Measurements from ENCODE around the gene MEF2D.

MEF2D gene

DNA sequence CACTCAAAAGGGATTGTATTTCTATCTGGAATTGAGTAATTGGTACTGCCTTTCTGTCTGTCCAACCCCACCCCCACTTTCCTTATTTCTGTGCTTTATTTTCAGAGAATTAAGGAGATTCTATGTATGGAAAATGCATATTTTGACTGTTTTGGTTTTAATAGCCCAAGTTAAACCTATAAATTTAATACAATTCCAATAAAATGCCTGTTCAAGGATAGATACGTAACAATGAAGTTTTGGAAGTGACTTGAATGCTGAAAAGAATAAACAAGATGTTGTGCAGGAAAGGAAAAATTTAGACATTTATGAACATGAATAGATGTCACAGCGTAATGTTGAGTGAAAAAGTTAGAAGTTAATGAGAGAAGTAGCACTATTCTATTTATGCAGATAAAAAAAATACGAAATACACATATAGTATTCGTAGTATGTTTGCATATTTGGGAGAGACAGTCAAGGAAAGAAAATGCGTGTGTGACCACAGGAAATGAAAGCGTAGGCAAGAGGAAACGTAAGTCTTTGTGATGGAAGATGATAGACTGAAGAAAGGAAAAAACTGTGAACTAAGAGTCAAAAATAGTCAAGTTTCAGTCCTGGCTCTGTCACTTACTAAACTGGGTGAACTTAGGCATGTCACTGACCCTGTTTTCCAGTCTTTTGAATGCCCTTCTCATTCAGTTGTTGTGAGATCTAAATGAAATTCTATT lies 62.1 kb downstream of the MEF2D start:
- TF ChIP-seq TSHZ2 (CRISPR knock-in tag; IDR thresholded peaks at IDR 0.05): no peak
- TF ChIP-seq GLIS3 (CRISPR knock-in tag; IDR thresholded peaks at IDR 0.05): no peak
- TF ChIP-seq TOX (CRISPR knock-in tag; IDR thresholded peaks at IDR 0.05; ENCODE audit: borderline replicate concordance): no peak
- no peak for TF ChIP-seq ESRRG (CRISPR knock-in tag; IDR thresholded peaks at IDR 0.05)
- no peak for TF ChIP-seq OSR1 (CRISPR knock-in tag; IDR thresholded peaks at IDR 0.05)
- TF ChIP-seq, protein P1, sequence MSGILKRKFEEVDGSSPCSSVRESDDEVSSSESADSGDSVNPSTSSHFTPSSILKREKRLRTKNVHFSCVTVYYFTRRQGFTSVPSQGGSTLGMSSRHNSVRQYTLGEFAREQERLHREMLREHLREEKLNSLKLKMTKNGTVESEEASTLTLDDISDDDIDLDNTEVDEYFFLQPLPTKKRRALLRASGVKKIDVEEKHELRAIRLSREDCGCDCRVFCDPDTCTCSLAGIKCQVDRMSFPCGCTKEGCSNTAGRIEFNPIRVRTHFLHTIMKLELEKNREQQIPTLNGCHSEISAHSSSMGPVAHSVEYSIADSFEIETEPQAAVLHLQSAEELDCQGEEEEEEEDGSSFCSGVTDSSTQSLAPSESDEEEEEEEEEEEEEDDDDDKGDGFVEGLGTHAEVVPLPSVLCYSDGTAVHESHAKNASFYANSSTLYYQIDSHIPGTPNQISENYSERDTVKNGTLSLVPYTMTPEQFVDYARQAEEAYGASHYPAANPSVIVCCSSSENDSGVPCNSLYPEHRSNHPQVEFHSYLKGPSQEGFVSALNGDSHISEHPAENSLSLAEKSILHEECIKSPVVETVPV (CRISPR knock-in tag; IDR thresholded peaks at IDR 0.05): no peak
- no peak for TF ChIP-seq ZNF565 (CRISPR knock-in tag; conservative IDR thresholded peaks at IDR 0.05; ENCODE audit: low read depth)
- TF ChIP-seq POU6F1 (CRISPR knock-in tag; IDR thresholded peaks at IDR 0.05; ENCODE audit: borderline replicate concordance, low read depth): no peak
- no peak for TF ChIP-seq CSDC2 (CRISPR knock-in tag; IDR thresholded peaks at IDR 0.05)
- no peak for TF ChIP-seq SNAI2 (CRISPR knock-in tag; IDR thresholded peaks at IDR 0.05)
- TF ChIP-seq ZC3H10 (CRISPR knock-in tag; IDR thresholded peaks at IDR 0.05): no peak
- TF ChIP-seq, protein P2, sequence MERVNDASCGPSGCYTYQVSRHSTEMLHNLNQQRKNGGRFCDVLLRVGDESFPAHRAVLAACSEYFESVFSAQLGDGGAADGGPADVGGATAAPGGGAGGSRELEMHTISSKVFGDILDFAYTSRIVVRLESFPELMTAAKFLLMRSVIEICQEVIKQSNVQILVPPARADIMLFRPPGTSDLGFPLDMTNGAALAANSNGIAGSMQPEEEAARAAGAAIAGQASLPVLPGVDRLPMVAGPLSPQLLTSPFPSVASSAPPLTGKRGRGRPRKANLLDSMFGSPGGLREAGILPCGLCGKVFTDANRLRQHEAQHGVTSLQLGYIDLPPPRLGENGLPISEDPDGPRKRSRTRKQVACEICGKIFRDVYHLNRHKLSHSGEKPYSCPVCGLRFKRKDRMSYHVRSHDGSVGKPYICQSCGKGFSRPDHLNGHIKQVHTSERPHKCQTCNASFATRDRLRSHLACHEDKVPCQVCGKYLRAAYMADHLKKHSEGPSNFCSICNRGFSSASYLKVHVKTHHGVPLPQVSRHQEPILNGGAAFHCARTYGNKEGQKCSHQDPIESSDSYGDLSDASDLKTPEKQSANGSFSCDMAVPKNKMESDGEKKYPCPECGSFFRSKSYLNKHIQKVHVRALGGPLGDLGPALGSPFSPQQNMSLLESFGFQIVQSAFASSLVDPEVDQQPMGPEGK (CRISPR knock-in tag; IDR thresholded peaks at IDR 0.05; ENCODE audit: borderline replicate concordance): no peak
- TF ChIP-seq ZFP30 (CRISPR knock-in tag; IDR thresholded peaks at IDR 0.05): no peak
- no peak for ATAC-seq

- no peak for ATAC-seq
These were observed 63.3 kb downstream of the MEF2D start for GRCh38 chr1:156437037-156437867.

More at GRCh38 chr1:156437037-156437867, 63.3 kb downstream of the MEF2D start:
- no peak for TF ChIP-seq ZNF70 (CRISPR knock-in tag; IDR thresholded peaks at IDR 0.05)
- TF ChIP-seq OSR1 (CRISPR knock-in tag; IDR thresholded peaks at IDR 0.05): no peak
- no peak for TF ChIP-seq POU6F1 (CRISPR knock-in tag; IDR thresholded peaks at IDR 0.05; ENCODE audit: borderline replicate concordance, low read depth)
- TF ChIP-seq ZC3H10 (CRISPR knock-in tag; IDR thresholded peaks at IDR 0.05): no peak
- TF ChIP-seq ZFP3 (CRISPR knock-in tag; IDR thresholded peaks at IDR 0.05): no peak
- no peak for TF ChIP-seq TCF4 (CRISPR knock-in tag; IDR thresholded peaks at IDR 0.05; ENCODE audit: borderline replicate concordance)
- TF ChIP-seq RARB (CRISPR knock-in tag; IDR thresholded peaks at IDR 0.05): no peak
- TF ChIP-seq PPARA (CRISPR knock-in tag; IDR thresholded peaks at IDR 0.05; ENCODE audit: borderline replicate concordance): no peak
- no peak for TF ChIP-seq ZFP30 (CRISPR knock-in tag; IDR thresholded peaks at IDR 0.05)
- TF ChIP-seq GLIS3 (CRISPR knock-in tag; IDR thresholded peaks at IDR 0.05): no peak
- TF ChIP-seq SNAI2 (CRISPR knock-in tag; IDR thresholded peaks at IDR 0.05): no peak
- no peak for TF ChIP-seq TSHZ2 (CRISPR knock-in tag; IDR thresholded peaks at IDR 0.05)
- TF ChIP-seq ZNF565 (CRISPR knock-in tag; conservative IDR thresholded peaks at IDR 0.05; ENCODE audit: low read depth): no peak
- no peak for TF ChIP-seq ISL1 (CRISPR knock-in tag; IDR thresholded peaks at IDR 0.05)
- no peak for TF ChIP-seq CSDC2 (CRISPR knock-in tag; IDR thresholded peaks at IDR 0.05)
- no peak for TF ChIP-seq ARNTL (CRISPR knock-in tag; IDR thresholded peaks at IDR 0.05; ENCODE audit: borderline replicate concordance, low read depth)
- no peak for TF ChIP-seq BACH2 (CRISPR knock-in tag; IDR thresholded peaks at IDR 0.05; ENCODE audit: borderline replicate concordance)
